ENCODE measurements around the gene SULT6B1. TPM values are rescaled to one million over a fixed set of nuclear protein-coding genes. Genes with fewer than 3 reads are reported as not detected.
A peak's percentile ranks its signal among the peaks of the same experiment; 100 is the strongest.

The SULT6B1 gene, protein sequence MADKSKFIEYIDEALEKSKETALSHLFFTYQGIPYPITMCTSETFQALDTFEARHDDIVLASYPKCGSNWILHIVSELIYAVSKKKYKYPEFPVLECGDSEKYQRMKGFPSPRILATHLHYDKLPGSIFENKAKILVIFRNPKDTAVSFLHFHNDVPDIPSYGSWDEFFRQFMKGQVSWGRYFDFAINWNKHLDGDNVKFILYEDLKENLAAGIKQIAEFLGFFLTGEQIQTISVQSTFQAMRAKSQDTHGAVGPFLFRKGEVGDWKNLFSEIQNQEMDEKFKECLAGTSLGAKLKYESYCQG
- polyA plus RNA-seq (2011; rRNA removed) (not detected in 2 replicates), polyA minus RNA-seq (2011; rRNA and poly(A)+ RNA removed) (not detected in 2 replicates)

- TF ChIP-seq CTCF (IDR thresholded peaks at IDR 0.05; ENCODE audit: insufficient read depth, low read depth, low read length), result no peak
- Histone ChIP-seq H3K27me3 (ENCODE audit: control insufficient read depth, insufficient read depth, low read length) (peaks cover 4% of the 10 kb centered on the region), H3K36me3 (ENCODE audit: control insufficient read depth, insufficient read depth, low read length) (no peaks in the 10 kb centered on the region), H3K4me3 (ENCODE audit: low read depth, low read length) (no peak within 1 kb of the TSS)
- DNase-seq (ENCODE audit: low read depth), result no peak
- CTCF ChIA-PET, result interaction anchor here (1.2 to 1.7 kb wide), 2 partner anchors 12 to 20 kb away, joined by 3 to 5 read pairs; no protein-coding TSS in a partner anchor
- POLR2A ChIA-PET, result no interaction called here
These were observed at the start of gene SULT6B1 for GRCh38 chr2:37188570-37188969. TSS of gene SULT6B1 (minus strand) at chr2:37188670. CDS start at chr2:37188640, 30 bp downstream.

GRCh38 chr2:37232131-37232933, 43.9 kb upstream of the SULT6B1 start:
- no peak for TF ChIP-seq CTCF (IDR thresholded peaks at IDR 0.05; ENCODE audit: insufficient read depth, low read depth, low read length)
- Histone ChIP-seq H3K4me3 (ENCODE audit: low read depth, low read length) (peak overlapping the region; percentile 97), H3K36me3 (ENCODE audit: control insufficient read depth, insufficient read depth, low read length) (peaks cover 7% of the 10 kb centered on the region), H3K27me3 (ENCODE audit: control insufficient read depth, insufficient read depth, low read length) (no peaks in the 10 kb centered on the region)
- POLR2A ChIA-PET, result no interaction called here
- DNase-seq (ENCODE audit: low read depth), result no peak
- CTCF ChIA-PET, result interaction anchor here (0.6 to 1.3 kb wide), 2 partner anchors 63 to 68 kb away, joined by 3 to 4 read pairs; no protein-coding TSS in a partner anchor

GRCh38 chr2:37231241-37232130, 43.0 kb upstream of the SULT6B1 start, which contains the start of the genes CEBPZ and NDUFAF7:
TSS of gene CEBPZ (minus strand) at chr2:37231596. CDS start at chr2:37231567, 29 bp downstream.
TSS of gene NDUFAF7 (plus strand) at chr2:37231658. CDS start at chr2:37231706, 48 bp downstream.
- no peaks in the 10 kb centered on the region for H3K27me3 ChIP-seq (ENCODE audit: control insufficient read depth, insufficient read depth, low read length)
- peaks cover 8% of the 10 kb centered on the region; the same call in 1 of the 2 replicates for H3K36me3 ChIP-seq (ENCODE audit: control insufficient read depth, insufficient read depth, low read length)
- TF ChIP-seq CTCF (IDR thresholded peaks at IDR 0.05; ENCODE audit: insufficient read depth, low read depth, low read length), result 0 out of 2 replicates have a peak, but pooled peaks have one; percentile 5
- ChIA-PET POLR2A (no interaction called here), CTCF (interaction anchor here (1.3 kb wide), 1 partner anchor 62 kb away, joined by 4 read pairs; no protein-coding TSS in a partner anchor)
- peak within 1 kb of the TSS; percentile 97 for H3K4me3 ChIP-seq (ENCODE audit: low read depth, low read length)
- peak; percentile 72 for DNase-seq (ENCODE audit: low read depth)

DNA sequence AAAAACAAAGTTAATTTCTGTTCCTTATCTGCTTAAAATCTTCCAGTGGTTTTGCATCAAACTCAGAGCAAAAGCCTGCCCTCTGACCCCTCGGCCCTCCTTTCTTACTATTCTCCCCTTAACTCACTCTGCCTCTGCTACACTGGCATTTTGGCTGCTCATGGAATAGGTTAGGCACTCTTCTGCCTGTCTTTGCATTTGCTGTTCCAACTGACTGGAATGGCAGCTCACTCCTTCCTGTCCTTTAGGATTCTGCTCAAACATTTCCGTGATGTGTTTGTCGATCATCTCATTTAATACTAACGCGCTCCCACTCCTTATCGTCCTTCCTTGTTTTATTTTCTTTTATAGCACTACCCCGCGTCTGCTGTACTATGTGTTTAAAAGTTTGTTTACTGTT, 42.1 kb upstream of the SULT6B1 start:
- Histone ChIP-seq H3K36me3 (ENCODE audit: control insufficient read depth, insufficient read depth, low read length) (peaks cover 8% of the 10 kb centered on the region; the same call in 1 of the 2 replicates), H3K4me3 (ENCODE audit: low read depth, low read length) (peak overlapping the region; percentile 97), H3K27me3 (ENCODE audit: control insufficient read depth, insufficient read depth, low read length) (no peaks in the 10 kb centered on the region)
- DNase-seq (ENCODE audit: low read depth), result no peak
- ChIA-PET CTCF (no interaction called here), POLR2A (interaction anchor here (0.6 kb wide), 1 partner anchor 708 kb away, joined by 3 read pairs; no protein-coding TSS in a partner anchor)
- no peak for TF ChIP-seq CTCF (IDR thresholded peaks at IDR 0.05; ENCODE audit: insufficient read depth, low read depth, low read length)
